Natural killer cell (primary cell): Measurements from ENCODE around the gene NFASC. TPM values are rescaled to one million over a fixed set of nuclear protein-coding genes. Genes with fewer than 3 reads are reported as not detected.

ENCODE experiments used
- ATAC-seq, 3 donors: fragments of 150-1000 bp in 2 of 3; fragments of 200-7000 bp in 1 of 3; cut with Tn5 transposase; 1 replicate in 1 of 3; 2 replicates in 2 of 3; pipeline ENCODE4 v1.10.0; 2021; ENCODE audit warnings: mild to moderate bottlenecking in 2 of 3, moderate library complexity in 2 of 3
- DNase-seq, 2 donors: peaks; one replicate each; pipeline versions ENCODE4 v3.0.0 to v3.0.0-alpha.2; 2013 to 2021; ENCODE audit warnings: mixed read lengths in 1 of 2
- H3K27ac ChIP-seq: one replicate; pipeline ENCODE4 v1.5.1; 2013; ENCODE audit warnings: mild to moderate bottlenecking, low read length
- H3K27me3 ChIP-seq: one replicate; pipeline ENCODE4 v1.6.1; 2013; ENCODE audit warnings: low read length; ENCODE audit not compliant: control insufficient read depth, insufficient read depth
- H3K36me3 ChIP-seq: one replicate; pipeline ENCODE4 v1.6.1; 2013; ENCODE audit warnings: low read length; ENCODE audit not compliant: control insufficient read depth, insufficient read depth
- H3K4me1 ChIP-seq: one replicate; pipeline ENCODE4 v1.6.1; 2013; ENCODE audit warnings: low read length; ENCODE audit not compliant: control insufficient read depth, insufficient read depth
- H3K4me3 ChIP-seq: one replicate; pipeline ENCODE4 v1.5.1; 2013; ENCODE audit warnings: low read length
- H3K9me3 ChIP-seq: one replicate; pipeline ENCODE4 v1.6.1; 2013; ENCODE audit warnings: low read length; ENCODE audit not compliant: control insufficient read depth, insufficient read depth
- H3K27ac Mint-ChIP-seq, 2 donors: one replicate each; pipeline ENCODE4 v1.8.0; 2022; ENCODE audit warnings: mild to moderate bottlenecking in 2 of 2, mixed read lengths in 2 of 2, moderate library complexity in 1 of 2
- H3K27me3 Mint-ChIP-seq, 2 donors: one replicate each; pipeline ENCODE4 v1.8.0; 2022; ENCODE audit warnings: low read depth in 2 of 2, mixed read lengths in 2 of 2
- H3K36me3 Mint-ChIP-seq: one replicate; pipeline ENCODE4 v1.8.0; 2022; ENCODE audit warnings: mixed read lengths
- H3K4me1 Mint-ChIP-seq, 2 donors: one replicate each; pipeline ENCODE4 v1.8.0; 2022; ENCODE audit warnings: mixed read lengths in 2 of 2
- H3K4me3 Mint-ChIP-seq: one replicate; pipeline ENCODE4 v1.8.0; 2022; ENCODE audit warnings: mild to moderate bottlenecking, moderate library complexity, mixed read lengths
- H3K9me3 Mint-ChIP-seq, 2 donors: one replicate each; pipeline ENCODE4 v1.8.0; 2022; ENCODE audit warnings: mixed read lengths in 2 of 2
- WGBS: methylation state at CpG from one replicate; pipeline ENCODE4 v1.1.7; 2013; ENCODE audit warnings: missing lambda C conversion rate; ENCODE audit not compliant: insufficient coverage; 5-methylcytosine and 5-hydroxymethylcytosine counted together
- intact Hi-C: fragments of 100-400 bp; cut with micrococcal nuclease; formaldehyde crosslinking; loops from one replicate; pipeline ENCODE4 v1.14.2; 2022
- total RNA-seq, 4 donors: library from RNA; stranded (reverse); fragments of 120-200 nt in 1 of 4; gene quantifications; one replicate each; pipeline versions ENCODE4 v1.2.3 to v1.2.4, GENCODE V29; 2013 to 2022
- TF ChIP-seq, protein P1 (sequence below): fragments of 200-600 bp; IDR thresholded peaks from one replicate; pipeline ENCODE4 v1.8.0; 2022; ENCODE audit warnings: antibody characterized with exemption

Gene NFASC
- total RNA-seq, 3 donors from 2014 or later (not counting 1 experiment from before 2014, with no cell fraction given): 0.09 to 0.27 TPM; not detected in 1

DNA sequence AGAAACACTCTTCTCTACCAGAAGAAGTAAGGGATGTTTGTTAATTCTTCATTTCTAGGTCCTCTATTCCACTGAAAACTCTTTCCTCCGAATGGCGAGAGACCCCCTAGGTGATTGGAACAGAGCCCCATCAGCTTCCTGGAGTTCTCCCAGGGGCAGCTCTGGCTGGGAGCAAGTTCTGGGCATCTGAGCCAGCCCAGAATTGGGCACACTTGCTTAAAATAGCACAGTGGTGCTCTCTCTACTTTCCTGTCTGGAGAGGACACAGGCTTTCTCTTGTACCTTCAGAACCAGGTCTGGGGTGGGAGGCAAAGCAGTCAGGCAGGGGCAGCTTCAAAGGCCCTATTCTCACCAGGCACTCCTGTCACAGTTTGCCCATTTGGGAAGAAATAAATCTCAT lies 89.2 kb downstream of the NFASC start:
- no peaks in the 10 kb centered on the region for H3K9me3 Mint-ChIP-seq
- no peak overlapping the region for H3K27ac Mint-ChIP-seq
- DNase-seq (no peak), ATAC-seq (no peak)
- intact Hi-C loops: no loop called here
- no peak overlapping the region for H3K27ac ChIP-seq
- no peaks in the 10 kb centered on the region for H3K27me3 ChIP-seq
- no peaks in the 10 kb centered on the region for H3K36me3 ChIP-seq
- H3K4me3 Mint-ChIP-seq: no peak overlapping the region
- H3K9me3 ChIP-seq: no peaks in the 10 kb centered on the region
- TF ChIP-seq, protein P1, sequence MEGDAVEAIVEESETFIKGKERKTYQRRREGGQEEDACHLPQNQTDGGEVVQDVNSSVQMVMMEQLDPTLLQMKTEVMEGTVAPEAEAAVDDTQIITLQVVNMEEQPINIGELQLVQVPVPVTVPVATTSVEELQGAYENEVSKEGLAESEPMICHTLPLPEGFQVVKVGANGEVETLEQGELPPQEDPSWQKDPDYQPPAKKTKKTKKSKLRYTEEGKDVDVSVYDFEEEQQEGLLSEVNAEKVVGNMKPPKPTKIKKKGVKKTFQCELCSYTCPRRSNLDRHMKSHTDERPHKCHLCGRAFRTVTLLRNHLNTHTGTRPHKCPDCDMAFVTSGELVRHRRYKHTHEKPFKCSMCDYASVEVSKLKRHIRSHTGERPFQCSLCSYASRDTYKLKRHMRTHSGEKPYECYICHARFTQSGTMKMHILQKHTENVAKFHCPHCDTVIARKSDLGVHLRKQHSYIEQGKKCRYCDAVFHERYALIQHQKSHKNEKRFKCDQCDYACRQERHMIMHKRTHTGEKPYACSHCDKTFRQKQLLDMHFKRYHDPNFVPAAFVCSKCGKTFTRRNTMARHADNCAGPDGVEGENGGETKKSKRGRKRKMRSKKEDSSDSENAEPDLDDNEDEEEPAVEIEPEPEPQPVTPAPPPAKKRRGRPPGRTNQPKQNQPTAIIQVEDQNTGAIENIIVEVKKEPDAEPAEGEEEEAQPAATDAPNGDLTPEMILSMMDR: no peak
- H3K36me3 Mint-ChIP-seq: no peaks in the 10 kb centered on the region
- no peaks in the 10 kb centered on the region for H3K4me1 ChIP-seq
- WGBS: 95% methylated on average over 2 of the region's 2 CpGs
- H3K4me3 ChIP-seq: no peak overlapping the region
- peaks cover 20 to 34% of the 10 kb centered on the region in 2 donors for H3K27me3 Mint-ChIP-seq
- no peaks in the 10 kb centered on the region for H3K4me1 Mint-ChIP-seq

DNA sequence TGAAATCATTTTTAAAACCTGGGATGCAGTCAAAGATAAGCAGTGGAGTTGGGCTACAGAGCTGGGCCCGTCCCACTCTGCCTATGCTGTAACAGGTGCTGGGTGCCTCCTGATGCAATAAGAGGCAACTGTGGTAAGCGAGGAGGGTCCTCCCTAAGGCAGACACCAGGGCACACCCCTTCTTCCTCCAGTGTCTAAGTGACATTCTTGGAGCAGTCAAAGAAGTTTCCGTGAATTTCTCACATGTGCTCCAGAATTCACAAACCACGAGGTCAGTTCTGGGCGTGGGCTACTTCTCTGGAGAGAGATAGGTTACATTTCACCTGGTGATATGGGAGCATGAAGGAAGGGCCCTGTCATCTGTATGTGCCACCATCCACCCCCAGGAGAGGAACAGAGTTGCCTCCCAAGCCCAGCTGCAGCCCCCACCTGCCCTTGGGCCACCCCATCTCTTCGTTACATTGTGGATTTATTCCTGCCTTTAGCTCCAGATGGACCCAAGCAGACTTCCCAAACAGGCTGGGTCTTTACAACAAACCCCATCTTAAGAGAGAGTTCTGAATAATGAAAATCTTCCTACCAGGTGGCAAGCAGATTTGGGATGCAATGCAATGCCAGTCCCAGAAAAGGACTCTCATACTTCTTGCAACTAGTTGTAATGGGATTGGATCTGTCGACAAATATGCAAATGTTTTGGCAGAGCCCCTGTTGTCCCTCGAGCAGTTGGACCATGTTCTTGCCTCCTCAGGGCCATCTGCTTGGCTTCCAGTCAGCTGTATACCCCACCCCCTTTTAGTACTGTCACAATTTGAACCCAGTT lies 89.9 kb downstream of the NFASC start:
- no peaks in the 10 kb centered on the region for H3K36me3 Mint-ChIP-seq
- no peak overlapping the region for H3K4me3 Mint-ChIP-seq
- no peak overlapping the region for H3K27ac ChIP-seq
- no peak for DNase-seq
- no peaks in the 10 kb centered on the region for H3K4me1 ChIP-seq
- H3K9me3 ChIP-seq: no peaks in the 10 kb centered on the region
- intact Hi-C loops: no loop called here
- TF ChIP-seq, protein P1: no peak
- no peaks in the 10 kb centered on the region for H3K4me1 Mint-ChIP-seq
- peaks cover 20 to 41% of the 10 kb centered on the region in 2 donors for H3K27me3 Mint-ChIP-seq
- WGBS: 81% methylated on average over 8 of the region's 8 CpGs
- H3K36me3 ChIP-seq: no peaks in the 10 kb centered on the region
- no peaks in the 10 kb centered on the region for H3K9me3 Mint-ChIP-seq
- H3K27me3 ChIP-seq: no peaks in the 10 kb centered on the region
- no peak overlapping the region for H3K27ac Mint-ChIP-seq
- no peak for ATAC-seq
- no peak overlapping the region for H3K4me3 ChIP-seq

DNA sequence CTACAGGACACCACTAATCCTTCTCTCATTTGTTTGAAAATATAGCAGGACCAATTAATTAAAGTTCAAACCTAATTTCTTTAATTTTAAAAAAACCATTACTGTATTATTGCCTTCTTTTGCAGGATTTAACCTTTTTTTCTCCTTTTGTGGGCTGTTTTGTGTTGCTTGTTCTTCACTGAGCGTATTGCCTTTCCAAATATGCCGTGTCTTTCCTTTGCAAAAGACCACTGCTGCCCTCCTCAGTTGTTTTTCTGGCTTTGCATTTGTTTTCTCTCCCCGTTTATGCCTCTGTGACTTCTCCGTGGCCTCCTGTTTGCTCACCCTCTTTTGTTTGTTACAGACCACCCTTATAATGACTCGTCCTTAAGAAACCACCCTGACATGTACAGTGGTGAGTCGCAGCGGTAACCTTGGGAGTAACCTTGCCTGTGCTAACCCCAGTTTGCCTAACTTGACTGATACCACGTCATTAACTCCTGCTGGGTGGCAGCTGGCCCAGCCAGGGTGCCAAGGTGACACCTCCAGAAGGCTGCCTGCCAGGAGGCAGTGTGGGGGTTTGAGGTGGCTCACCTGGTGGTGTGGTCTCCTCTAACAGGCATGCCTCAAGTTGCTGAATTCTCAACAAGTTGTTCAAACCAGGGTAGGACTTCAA lies 91.2 kb downstream of the NFASC start:
- DNase-seq (no peak), ATAC-seq (no peak)
- 78% methylated on average over 8 of the region's 8 CpGs for WGBS
- intact Hi-C loops: no loop called here
- Mint-ChIP-seq H3K27me3 (peaks cover 12 to 53% of the 10 kb centered on the region in 2 donors), H3K4me1 (no peaks in the 10 kb centered on the region), H3K9me3 (no peaks in the 10 kb centered on the region), H3K4me3 (no peak overlapping the region), H3K27ac (no peak overlapping the region), H3K36me3 (no peaks in the 10 kb centered on the region)
- TF ChIP-seq, protein P1: no peak
- Histone ChIP-seq H3K4me1 (no peaks in the 10 kb centered on the region), H3K9me3 (no peaks in the 10 kb centered on the region), H3K27ac (no peak overlapping the region), H3K27me3 (no peaks in the 10 kb centered on the region), H3K36me3 (no peaks in the 10 kb centered on the region), H3K4me3 (no peak overlapping the region)
